ENCODE measurements around the gene NCOA7. TPM values are rescaled to one million over a fixed set of nuclear protein-coding genes. Genes with fewer than 3 reads are reported as not detected.

The NCOA7 gene
- total and polyA plus RNA-seq, 2 of the 8 experiments (the other 6 are each of a cell fraction or from before 2014, with no cell fraction given), result 2.6 to 10.7 TPM

DNA sequence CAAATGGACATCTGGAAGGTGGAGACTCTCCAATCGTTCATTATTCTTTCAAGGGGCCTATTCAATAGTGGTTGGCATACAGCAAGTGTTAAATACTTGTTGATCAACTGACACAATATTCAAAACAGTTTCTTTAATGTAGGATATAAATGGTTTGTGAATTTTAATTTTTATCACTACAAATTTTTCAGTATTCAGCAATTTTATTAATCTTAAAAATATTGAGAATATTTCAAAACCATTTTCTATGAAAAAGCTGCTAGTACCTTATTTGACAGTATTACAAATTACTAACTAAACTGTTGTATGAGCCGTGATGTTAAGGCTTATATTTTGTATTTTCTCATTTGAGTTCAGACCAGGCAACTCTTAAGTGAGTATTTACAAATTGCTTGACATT is 32.4 kb downstream of the NCOA7 start (continued):
- TF ChIP-seq, protein P1, sequence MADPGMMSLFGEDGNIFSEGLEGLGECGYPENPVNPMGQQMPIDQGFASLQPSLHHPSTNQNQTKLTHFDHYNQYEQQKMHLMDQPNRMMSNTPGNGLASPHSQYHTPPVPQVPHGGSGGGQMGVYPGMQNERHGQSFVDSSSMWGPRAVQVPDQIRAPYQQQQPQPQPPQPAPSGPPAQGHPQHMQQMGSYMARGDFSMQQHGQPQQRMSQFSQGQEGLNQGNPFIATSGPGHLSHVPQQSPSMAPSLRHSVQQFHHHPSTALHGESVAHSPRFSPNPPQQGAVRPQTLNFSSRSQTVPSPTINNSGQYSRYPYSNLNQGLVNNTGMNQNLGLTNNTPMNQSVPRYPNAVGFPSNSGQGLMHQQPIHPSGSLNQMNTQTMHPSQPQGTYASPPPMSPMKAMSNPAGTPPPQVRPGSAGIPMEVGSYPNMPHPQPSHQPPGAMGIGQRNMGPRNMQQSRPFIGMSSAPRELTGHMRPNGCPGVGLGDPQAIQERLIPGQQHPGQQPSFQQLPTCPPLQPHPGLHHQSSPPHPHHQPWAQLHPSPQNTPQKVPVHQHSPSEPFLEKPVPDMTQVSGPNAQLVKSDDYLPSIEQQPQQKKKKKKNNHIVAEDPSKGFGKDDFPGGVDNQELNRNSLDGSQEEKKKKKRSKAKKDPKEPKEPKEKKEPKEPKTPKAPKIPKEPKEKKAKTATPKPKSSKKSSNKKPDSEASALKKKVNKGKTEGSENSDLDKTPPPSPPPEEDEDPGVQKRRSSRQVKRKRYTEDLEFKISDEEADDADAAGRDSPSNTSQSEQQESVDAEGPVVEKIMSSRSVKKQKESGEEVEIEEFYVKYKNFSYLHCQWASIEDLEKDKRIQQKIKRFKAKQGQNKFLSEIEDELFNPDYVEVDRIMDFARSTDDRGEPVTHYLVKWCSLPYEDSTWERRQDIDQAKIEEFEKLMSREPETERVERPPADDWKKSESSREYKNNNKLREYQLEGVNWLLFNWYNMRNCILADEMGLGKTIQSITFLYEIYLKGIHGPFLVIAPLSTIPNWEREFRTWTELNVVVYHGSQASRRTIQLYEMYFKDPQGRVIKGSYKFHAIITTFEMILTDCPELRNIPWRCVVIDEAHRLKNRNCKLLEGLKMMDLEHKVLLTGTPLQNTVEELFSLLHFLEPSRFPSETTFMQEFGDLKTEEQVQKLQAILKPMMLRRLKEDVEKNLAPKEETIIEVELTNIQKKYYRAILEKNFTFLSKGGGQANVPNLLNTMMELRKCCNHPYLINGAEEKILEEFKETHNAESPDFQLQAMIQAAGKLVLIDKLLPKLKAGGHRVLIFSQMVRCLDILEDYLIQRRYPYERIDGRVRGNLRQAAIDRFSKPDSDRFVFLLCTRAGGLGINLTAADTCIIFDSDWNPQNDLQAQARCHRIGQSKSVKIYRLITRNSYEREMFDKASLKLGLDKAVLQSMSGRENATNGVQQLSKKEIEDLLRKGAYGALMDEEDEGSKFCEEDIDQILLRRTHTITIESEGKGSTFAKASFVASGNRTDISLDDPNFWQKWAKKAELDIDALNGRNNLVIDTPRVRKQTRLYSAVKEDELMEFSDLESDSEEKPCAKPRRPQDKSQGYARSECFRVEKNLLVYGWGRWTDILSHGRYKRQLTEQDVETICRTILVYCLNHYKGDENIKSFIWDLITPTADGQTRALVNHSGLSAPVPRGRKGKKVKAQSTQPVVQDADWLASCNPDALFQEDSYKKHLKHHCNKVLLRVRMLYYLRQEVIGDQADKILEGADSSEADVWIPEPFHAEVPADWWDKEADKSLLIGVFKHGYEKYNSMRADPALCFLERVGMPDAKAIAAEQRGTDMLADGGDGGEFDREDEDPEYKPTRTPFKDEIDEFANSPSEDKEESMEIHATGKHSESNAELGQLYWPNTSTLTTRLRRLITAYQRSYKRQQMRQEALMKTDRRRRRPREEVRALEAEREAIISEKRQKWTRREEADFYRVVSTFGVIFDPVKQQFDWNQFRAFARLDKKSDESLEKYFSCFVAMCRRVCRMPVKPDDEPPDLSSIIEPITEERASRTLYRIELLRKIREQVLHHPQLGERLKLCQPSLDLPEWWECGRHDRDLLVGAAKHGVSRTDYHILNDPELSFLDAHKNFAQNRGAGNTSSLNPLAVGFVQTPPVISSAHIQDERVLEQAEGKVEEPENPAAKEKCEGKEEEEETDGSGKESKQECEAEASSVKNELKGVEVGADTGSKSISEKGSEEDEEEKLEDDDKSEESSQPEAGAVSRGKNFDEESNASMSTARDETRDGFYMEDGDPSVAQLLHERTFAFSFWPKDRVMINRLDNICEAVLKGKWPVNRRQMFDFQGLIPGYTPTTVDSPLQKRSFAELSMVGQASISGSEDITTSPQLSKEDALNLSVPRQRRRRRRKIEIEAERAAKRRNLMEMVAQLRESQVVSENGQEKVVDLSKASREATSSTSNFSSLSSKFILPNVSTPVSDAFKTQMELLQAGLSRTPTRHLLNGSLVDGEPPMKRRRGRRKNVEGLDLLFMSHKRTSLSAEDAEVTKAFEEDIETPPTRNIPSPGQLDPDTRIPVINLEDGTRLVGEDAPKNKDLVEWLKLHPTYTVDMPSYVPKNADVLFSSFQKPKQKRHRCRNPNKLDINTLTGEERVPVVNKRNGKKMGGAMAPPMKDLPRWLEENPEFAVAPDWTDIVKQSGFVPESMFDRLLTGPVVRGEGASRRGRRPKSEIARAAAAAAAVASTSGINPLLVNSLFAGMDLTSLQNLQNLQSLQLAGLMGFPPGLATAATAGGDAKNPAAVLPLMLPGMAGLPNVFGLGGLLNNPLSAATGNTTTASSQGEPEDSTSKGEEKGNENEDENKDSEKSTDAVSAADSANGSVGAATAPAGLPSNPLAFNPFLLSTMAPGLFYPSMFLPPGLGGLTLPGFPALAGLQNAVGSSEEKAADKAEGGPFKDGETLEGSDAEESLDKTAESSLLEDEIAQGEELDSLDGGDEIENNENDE (IDR thresholded peaks at IDR 0.05; ENCODE audit: insufficient replicate concordance, low read length), result no peak
- no peak for TF ChIP-seq JUND (IDR thresholded peaks at IDR 0.05; ENCODE audit: low read length)
- TF ChIP-seq SP1 (IDR thresholded peaks at IDR 0.05; ENCODE audit: low read depth, low read length), result no peak
- TF ChIP-seq SIN3A (conservative IDR thresholded peaks at IDR 0.05 in 1 of 2, IDR thresholded peaks at IDR 0.05 in 1 of 2; ENCODE audit: low read depth in 1 of 2, low read length in 2 of 2), result no peak
- no peak for TF ChIP-seq EZH2 (IDR thresholded peaks at IDR 0.05; ENCODE audit: low read depth, low read length, severe bottlenecking)
- no peak for TF ChIP-seq SIRT6 (IDR thresholded peaks at IDR 0.05; ENCODE audit: low read length)
- no peak for TF ChIP-seq CBX8 (IDR thresholded peaks at IDR 0.05; ENCODE audit: borderline replicate concordance, low read depth, low read length)
- TF ChIP-seq CHD2 (IDR thresholded peaks at IDR 0.05; ENCODE audit: low read length), result no peak
- no peak for TF ChIP-seq POLR2A (IDR thresholded peaks at IDR 0.05; ENCODE audit: control extremely low read depth in 1 of 2, low read depth in 2 of 2, low read length in 2 of 2)
- no peak for TF ChIP-seq PHF8 (conservative IDR thresholded peaks at IDR 0.05; ENCODE audit: low read depth, low read length)
- TF ChIP-seq MAFK (IDR thresholded peaks at IDR 0.05; ENCODE audit: low read depth, low read length), result no peak
- TF ChIP-seq KDM5A (IDR thresholded peaks at IDR 0.05; ENCODE audit: low read length), result no peak
- no peak for TF ChIP-seq SP4 (IDR thresholded peaks at IDR 0.05; ENCODE audit: low read length)
- no peak for TF ChIP-seq POU5F1 (IDR thresholded peaks at IDR 0.05; ENCODE audit: low read depth, low read length)
